ENCODE measurements around the gene UNK.
A peak's percentile ranks its signal among the peaks of the same experiment; 100 is the strongest.

The UNK gene

DNA sequence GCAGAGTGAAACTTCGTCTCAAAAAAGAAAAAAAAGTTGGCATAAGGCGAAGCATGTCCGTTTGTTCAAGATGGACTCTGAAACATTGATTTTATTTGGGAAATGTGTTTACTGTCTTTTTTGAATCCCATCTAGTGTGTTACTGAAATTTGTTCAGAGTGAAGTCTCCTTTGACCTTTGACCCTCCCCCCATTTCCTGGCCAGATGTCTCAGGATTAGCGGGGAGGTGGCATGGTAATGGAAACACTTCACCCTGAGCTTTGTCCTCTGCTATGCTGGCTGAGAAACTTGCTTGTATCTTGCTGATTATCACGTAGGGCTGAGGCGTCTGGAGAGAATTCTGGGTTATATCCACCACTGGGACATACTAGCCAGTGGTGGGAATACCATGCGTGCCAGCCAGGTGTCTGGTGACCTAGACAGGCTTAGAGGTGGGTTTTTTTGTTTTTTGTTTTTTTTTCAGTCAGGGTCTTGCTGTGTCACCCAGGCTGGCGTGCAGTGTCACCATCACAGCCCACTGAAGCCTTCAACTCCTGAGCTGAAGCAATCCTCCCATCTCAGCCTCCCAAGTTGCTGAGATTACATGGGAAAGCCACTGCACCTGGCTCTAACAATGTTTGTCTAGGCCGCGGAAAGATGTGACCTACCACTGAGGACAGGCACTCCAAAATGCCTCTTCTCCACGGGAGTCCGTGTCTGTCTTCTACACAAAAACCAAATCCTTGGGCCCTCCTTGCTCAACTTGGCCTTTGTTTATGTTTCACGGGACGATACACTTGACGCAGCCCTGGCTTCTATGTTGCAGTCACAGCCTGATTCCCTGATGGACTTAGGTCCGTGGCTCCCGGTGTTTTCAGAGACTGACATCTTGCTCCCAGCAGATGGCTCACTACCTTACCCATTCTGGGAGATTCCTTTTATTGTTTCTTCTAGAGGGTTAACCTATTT, 13.0 kb upstream of the UNK start:
- peak; percentile 38 for TF ChIP-seq CTCF (conservative IDR thresholded peaks at IDR 0.05)

GRCh38 chr17:75773121-75773807, 11.3 kb upstream of the UNK start:
- H3K27ac ChIP-seq, result no peak overlapping the region
- no peak for TF ChIP-seq CTCF (conservative IDR thresholded peaks at IDR 0.05)

More for the DNA sequence above, 13.0 kb upstream of the UNK start:
- no peak overlapping the region for H3K27ac ChIP-seq

DNA sequence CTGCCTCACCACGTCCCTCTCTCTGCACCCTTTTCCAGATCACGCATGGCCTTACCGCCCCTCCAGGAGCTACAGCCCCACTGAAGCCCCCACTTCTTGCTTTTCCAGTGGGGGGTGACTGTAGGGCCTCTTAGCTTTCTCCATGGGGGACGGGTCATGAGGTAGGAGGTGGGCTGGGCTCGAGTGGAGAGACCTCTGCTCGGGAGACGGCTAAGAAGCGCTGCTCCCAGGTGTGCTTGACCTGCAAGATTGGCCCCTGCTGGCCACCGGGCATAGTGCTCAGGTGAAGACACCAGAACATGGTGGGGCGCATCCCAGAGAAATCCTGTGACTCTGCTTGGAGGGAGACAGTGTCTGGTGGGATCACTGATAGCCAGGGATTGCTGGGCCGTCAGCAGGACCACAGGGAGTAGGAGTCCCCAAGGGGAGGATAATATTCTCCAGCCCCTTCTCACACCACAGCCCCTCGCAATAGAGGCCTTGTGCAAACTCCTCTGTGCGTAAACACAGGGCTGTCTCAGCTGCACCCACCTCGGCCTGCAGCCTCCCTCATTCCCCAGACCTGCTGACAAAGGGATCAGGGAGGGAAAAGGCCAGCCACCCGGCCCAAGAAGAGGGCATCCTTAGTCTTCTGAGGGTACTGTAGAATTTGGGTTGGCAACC, 10.7 kb upstream of the UNK start:
- TF ChIP-seq CTCF (conservative IDR thresholded peaks at IDR 0.05), result no peak
- no peak overlapping the region for H3K27ac ChIP-seq

DNA sequence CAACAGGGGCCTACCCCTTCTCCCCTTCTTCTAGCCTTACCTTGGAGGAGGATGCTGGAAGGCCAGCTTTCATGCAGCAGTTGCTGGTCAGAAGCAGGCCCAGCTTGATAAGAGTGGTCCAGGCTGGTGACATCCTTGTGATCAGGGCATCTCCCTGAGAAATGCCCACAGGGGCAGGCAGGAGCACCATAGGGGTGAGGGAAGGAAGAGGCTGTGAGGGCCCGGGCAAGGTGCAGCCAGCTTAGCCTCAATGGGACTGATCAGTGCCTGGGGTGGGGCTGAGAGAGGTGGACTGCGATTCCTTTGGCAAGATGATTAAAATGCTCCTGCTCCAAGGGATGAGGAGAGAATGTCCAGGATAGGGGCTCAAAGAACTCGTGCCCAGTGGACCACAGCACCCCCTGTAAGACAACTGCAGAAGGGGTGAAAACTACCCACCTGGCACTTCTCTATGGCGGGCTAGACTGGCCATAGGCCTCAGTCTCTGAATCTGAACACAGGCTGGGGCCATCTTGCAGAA, 10.1 kb upstream of the UNK start:
- no peak for TF ChIP-seq CTCF (conservative IDR thresholded peaks at IDR 0.05)
- no peak overlapping the region for H3K27ac ChIP-seq

DNA sequence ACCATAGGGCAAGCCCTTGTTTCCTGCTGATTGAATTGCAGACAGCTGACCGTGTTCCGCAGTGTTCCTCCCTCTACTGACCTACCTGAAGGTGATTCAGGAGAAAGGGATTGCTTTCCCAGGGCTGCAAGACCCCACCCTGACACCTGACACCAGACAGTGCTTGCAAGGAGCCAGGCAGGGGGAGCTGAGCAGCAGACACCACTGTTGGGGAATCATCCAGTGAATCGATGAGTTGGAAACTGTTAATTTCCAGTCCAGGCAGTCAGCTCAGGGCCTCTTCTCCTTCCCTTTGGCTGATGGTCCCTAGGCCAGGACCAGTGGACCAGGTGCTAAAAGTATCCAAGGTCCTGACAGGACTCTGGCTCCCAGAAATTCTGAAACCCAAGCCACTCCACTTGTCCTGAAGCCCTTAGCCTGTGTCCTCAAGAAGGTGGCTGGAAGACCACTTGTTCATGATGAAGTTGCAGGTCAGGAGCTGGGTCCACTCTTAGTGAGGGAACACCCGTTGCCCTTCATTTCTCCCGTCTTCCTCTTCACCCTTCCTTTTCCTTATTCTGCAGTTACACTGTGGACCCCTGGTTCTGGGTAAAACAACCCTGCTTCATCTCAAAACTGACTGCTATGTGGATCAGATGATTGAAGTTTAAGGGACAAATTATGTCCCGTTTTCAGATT, 9.5 kb upstream of the UNK start:
- TF ChIP-seq CTCF (conservative IDR thresholded peaks at IDR 0.05), result no peak
- no peak overlapping the region for H3K27ac ChIP-seq

GRCh38 chr17:75776386-75777295, 8.0 kb upstream of the UNK start:
- TF ChIP-seq CTCF (conservative IDR thresholded peaks at IDR 0.05), result no peak
- peak overlapping the region; percentile 31 for H3K27ac ChIP-seq
